Neural progenitor cell (in vitro differentiated cells): Measurements from ENCODE around the gene FAM83G.

Experiments used
- EZH2 ChIP-seq: fragments of 200-600 bp; sonication (generic); IDR thresholded peaks from 2 replicates; pipeline ENCODE4 v1.6.1; 2017; ENCODE audit warnings: antibody characterized with exemption, mild to moderate bottlenecking, moderate library complexity
- TF ChIP-seq, protein P1 (sequence below): fragments of 200-600 bp; sonication (generic); IDR thresholded peaks from 2 replicates; pipeline ENCODE4 v1.5.1; 2017; ENCODE audit warnings: antibody characterized with exemption, mild to moderate bottlenecking

DNA sequence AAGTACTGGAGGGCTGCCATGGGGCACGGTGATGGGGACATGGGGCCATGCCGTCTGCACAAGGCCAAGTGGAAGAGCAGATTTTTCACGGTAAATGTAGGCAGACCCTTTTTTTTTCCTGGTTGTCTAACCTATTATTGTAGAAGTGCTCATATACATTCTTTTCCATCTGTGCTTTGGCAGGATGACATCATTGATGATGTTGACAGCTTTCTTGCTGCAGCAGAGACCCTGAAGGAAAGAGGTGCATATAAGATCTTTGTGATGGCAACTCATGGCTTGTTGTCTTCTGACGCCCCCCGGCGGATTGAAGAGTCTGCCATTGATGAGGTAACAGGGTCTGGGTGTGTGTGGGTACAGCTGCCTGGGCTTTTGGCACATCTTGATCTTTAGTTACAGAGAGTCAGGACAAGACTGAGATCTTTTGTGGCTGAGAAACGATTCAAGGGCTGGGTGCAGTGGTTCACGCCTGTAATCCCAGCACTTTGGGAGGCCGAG, 75.9 kb downstream of the FAM83G start:
- TF ChIP-seq, protein P1, sequence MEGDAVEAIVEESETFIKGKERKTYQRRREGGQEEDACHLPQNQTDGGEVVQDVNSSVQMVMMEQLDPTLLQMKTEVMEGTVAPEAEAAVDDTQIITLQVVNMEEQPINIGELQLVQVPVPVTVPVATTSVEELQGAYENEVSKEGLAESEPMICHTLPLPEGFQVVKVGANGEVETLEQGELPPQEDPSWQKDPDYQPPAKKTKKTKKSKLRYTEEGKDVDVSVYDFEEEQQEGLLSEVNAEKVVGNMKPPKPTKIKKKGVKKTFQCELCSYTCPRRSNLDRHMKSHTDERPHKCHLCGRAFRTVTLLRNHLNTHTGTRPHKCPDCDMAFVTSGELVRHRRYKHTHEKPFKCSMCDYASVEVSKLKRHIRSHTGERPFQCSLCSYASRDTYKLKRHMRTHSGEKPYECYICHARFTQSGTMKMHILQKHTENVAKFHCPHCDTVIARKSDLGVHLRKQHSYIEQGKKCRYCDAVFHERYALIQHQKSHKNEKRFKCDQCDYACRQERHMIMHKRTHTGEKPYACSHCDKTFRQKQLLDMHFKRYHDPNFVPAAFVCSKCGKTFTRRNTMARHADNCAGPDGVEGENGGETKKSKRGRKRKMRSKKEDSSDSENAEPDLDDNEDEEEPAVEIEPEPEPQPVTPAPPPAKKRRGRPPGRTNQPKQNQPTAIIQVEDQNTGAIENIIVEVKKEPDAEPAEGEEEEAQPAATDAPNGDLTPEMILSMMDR, result no peak
- TF ChIP-seq EZH2, result no peak
